ENCODE data around the gene NTSR2.

Gene NTSR2

DNA sequence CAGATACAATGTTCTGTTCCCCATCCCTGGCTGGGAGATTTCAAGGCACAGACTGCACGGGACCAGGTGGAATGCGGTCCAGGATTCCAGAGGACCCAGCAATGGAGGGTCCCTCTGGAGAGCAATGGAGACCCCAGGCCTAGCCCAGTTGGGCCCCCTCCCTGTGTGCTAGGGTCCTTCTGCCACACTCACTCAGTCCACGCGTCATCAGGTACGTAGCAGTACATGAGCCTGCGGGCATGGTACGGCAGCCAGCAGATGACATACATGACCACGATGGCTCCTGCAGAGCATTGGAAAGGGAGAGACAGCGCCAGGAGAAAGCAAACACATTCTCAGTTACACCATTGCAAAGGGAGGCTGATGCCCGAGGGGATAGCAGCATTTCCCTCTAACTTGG is 10.1 kb downstream of the NTSR2 start:
- TF ChIP-seq, protein P1, sequence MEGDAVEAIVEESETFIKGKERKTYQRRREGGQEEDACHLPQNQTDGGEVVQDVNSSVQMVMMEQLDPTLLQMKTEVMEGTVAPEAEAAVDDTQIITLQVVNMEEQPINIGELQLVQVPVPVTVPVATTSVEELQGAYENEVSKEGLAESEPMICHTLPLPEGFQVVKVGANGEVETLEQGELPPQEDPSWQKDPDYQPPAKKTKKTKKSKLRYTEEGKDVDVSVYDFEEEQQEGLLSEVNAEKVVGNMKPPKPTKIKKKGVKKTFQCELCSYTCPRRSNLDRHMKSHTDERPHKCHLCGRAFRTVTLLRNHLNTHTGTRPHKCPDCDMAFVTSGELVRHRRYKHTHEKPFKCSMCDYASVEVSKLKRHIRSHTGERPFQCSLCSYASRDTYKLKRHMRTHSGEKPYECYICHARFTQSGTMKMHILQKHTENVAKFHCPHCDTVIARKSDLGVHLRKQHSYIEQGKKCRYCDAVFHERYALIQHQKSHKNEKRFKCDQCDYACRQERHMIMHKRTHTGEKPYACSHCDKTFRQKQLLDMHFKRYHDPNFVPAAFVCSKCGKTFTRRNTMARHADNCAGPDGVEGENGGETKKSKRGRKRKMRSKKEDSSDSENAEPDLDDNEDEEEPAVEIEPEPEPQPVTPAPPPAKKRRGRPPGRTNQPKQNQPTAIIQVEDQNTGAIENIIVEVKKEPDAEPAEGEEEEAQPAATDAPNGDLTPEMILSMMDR (IDR thresholded peaks at IDR 0.05; ENCODE audit: control extremely low read depth, extremely low read depth, low read depth, missing control alignments) = no peak
- ChIA-PET POLR2A (no interaction called here), CTCF (no interaction called here)

DNA sequence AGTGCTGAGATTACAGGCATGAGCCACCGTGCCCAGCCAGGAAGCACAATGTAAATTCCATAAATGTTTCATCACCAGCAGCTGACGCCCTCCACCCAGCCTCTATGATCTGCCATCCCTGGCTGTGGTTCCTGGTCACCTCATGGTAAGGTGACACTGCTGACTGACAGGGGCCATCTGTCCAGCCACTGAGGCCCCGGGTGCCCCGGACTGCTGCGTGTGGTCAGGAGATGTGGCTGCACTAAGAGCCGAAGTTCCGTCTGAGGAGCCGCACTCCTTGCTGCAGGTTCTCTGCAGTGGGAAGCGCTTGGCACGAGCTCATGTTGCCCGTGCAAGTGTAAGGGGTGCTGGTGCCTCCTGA is 10.9 kb downstream of the NTSR2 start:
- POLR2A ChIA-PET = no interaction called here
- DNase-seq (ENCODE audit: extremely low spot score) = no peak
- CTCF ChIA-PET = interaction anchor here (1.3 kb wide), 1 partner anchor 29 kb away, joined by 4 read pairs; no protein-coding TSS in a partner anchor

More for the DNA sequence above, 10.1 kb downstream of the NTSR2 start:
- no peak for DNase-seq (ENCODE audit: extremely low spot score)

DNA sequence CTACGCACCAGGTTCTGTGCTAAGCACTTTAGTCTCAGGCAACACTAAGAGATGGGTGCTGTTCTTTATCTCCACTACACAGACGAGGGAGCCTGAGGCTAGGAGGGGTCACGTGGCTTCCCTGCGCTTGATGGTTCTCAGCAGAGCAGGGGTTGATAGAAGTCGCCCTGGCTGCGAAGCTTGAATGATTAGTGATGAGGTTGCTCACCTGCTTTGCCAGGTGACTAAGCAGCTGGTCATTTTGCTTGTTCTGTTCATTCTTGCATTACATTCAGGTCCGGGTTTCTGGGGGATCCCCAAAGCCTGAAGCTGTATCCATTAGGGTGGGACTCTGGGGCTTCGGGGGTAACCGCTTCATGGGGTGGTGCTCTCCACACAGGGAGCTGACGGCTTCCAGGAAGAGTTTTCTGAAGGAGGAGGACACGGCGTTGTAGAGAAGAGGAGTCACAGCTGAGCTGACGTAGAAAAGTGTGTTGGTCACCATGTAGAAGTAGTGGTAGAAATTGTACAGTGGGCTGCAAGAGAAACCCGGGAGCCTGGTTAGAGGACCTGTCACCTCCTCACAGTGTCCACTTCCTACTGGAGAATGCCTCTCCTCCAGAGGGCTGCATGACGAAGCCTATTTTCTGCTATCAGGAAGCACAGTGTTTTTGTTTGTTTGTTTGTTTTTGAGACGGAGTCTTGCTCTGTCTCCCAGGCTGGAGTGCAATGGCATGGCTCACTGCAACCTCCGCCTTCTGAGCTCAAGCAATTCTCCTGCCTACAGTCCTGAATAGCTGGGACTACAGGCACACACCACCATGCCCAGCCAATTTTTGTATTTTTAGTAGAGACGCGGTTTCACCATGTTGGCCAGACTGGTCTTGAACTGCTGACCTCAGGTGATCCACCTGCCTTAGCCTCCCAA is 11.5 kb downstream of the NTSR2 start:
- TF ChIP-seq, protein P1 (IDR thresholded peaks at IDR 0.05; ENCODE audit: control extremely low read depth, extremely low read depth, low read depth, missing control alignments) = no peak
- ChIA-PET CTCF (interaction anchor here (1.3 kb wide), 1 partner anchor 30 kb away, joined by 4 read pairs; no protein-coding TSS in a partner anchor), POLR2A (no interaction called here)
- no peak for DNase-seq (ENCODE audit: extremely low spot score)

More for the DNA sequence above, 10.9 kb downstream of the NTSR2 start:
- TF ChIP-seq, protein P1 (IDR thresholded peaks at IDR 0.05; ENCODE audit: control extremely low read depth, extremely low read depth, low read depth, missing control alignments) = no peak

DNA sequence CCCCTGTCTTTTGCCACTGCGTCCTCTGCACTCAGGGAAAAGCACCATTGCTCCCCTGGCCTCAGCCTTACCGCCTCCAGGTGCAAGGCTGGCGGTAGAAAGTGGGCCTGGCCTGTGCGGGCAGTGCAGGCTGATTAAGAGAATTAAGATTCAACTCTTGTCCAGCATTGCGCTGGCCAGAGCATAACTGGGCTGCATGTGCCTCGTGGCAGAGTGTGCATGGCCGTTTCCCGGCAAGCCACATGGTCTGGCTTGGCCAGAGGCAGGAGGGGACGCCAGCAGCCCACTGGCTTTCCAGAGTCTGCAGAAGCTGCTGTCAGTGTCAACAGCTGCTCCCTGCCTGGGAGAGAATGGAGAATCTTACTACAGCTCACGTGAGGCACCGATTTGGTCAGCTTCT is 12.3 kb downstream of the NTSR2 start:
- TF ChIP-seq, protein P1 (IDR thresholded peaks at IDR 0.05; ENCODE audit: control extremely low read depth, extremely low read depth, low read depth, missing control alignments) = no peak
- CTCF ChIA-PET = interaction anchor here (1.3 kb wide), 1 partner anchor 30 kb away, joined by 4 read pairs; no protein-coding TSS in a partner anchor
- DNase-seq (ENCODE audit: extremely low spot score) = no peak
- POLR2A ChIA-PET = no interaction called here

DNA sequence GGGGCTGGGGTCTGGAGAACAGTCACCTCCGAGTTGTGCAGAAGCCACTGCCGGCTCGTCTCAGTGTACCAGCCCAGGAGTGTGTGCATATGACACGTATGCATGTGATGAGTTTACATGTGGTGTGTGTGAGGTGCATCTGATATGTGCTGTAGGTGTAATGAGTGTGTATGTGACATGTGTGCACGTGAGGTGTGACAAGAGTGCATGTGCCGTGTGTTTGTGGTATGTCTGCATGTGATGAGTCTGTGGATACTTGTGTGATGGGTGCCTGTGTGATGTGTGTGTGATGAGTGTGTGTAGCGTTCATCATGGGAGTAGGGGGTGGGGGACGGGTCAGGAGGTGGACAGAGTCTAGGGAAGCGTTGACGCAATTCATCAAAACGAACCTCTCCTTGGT is 12.8 kb downstream of the NTSR2 start:
- CTCF ChIA-PET = no interaction called here
- no peak for DNase-seq (ENCODE audit: extremely low spot score)
- TF ChIP-seq, protein P1 (IDR thresholded peaks at IDR 0.05; ENCODE audit: control extremely low read depth, extremely low read depth, low read depth, missing control alignments) = no peak
- POLR2A ChIA-PET = no interaction called here

DNA sequence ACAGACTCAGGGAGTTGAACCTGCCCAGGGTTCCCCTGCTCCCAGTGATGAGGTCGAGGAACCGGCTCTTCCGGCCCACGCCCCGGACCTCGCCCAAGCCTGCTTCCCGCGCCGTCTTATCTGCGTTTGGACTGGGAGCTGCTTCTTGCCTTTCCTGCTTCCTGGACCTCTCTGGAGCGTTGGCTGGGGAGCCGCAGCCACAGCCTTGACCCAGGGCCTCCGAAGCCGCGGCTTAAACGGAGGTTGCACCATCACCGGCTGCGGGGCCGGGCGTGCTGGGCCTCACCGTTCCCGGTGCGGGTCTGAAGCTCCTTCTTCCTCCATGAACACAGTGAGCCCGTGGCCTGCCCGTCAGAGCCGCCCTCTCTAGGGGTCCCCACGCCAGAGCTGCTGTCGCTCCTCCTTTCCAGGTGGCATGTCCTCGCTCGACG is 13.3 kb downstream of the NTSR2 start:
- TF ChIP-seq, protein P1 (IDR thresholded peaks at IDR 0.05; ENCODE audit: control extremely low read depth, extremely low read depth, low read depth, missing control alignments) = no peak
- no peak for DNase-seq (ENCODE audit: extremely low spot score)
- ChIA-PET POLR2A (no interaction called here), CTCF (interaction anchor here (1.0 kb wide), 1 partner anchor 31 kb away, joined by 3 read pairs; no protein-coding TSS in a partner anchor)
